Urinary bladder (tissue), 4 donors: ENCODE data around the gene INPP4A. TPM values are rescaled to one million over a fixed set of nuclear protein-coding genes. Genes with fewer than 3 reads are reported as not detected.

Source experiments
- DNase-seq: peaks from one replicate; pipeline ENCODE4 v3.0.0-alpha.2; 2015; ENCODE audit errors: extremely low spot score
- H3K27ac ChIP-seq: one replicate; pipeline ENCODE4 v1.5.1; 2013; ENCODE audit warnings: low read depth, mild to moderate bottlenecking, moderate library complexity
- H3K36me3 ChIP-seq: one replicate; pipeline ENCODE4 v1.6.1; 2013; ENCODE audit warnings: mild to moderate bottlenecking, moderate library complexity; ENCODE audit not compliant: insufficient read depth
- H3K4me1 ChIP-seq: one replicate; pipeline ENCODE4 v1.6.1; 2013; ENCODE audit warnings: mild to moderate bottlenecking, moderate library complexity; ENCODE audit not compliant: insufficient read depth
- H3K4me3 ChIP-seq: one replicate; pipeline ENCODE4 v1.5.1; 2013; ENCODE audit warnings: low read depth, low read length
- WGBS: extraction: QIAGEN DNeasy Blood & Tissue Kit; methylation state at CpG from one replicate; pipeline ENCODE4 v1.1.7; 2013; 5-methylcytosine and 5-hydroxymethylcytosine counted together
- polyA plus RNA-seq: library from polyadenylated mRNA; stranded (reverse); fragments of 200-250 nt; gene quantifications from one replicate; pipeline ENCODE4 v1.2.3, GENCODE V29; 2013
- total RNA-seq: library from RNA; depleted of rRNA; stranded (reverse); fragments of >200 nt; gene quantifications from one replicate; pipeline ENCODE4 v1.2.3, GENCODE V29; 2014
- donor health status: healthy with polysubstance abuse.
- donor health status: healthy.

Gene INPP4A
- total and polyA plus RNA-seq, 2 donors, result 19.2 to 32.6 TPM

DNA sequence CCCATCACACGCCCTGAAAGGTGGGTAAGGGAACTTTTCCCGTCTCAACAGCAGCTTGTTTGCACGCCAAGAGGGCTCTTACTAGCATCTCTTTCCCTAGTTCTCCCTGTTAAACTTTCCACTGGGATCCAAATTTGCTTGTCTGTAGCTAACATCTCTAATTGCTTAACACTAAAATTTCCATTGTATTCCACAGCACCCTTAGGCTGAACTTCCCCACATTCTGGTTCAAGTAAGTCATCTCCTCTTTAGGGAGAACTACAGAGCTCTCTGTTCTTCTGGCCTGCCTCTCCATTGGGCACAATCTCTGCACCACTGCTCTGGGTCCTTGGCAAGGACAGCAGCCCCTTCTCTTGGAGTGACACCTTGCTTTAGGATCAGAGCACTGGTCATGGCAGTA lies 187.7 kb downstream of the INPP4A start:
- DNase-seq, result no peak
- Histone ChIP-seq H3K27ac (no peak overlapping the region), H3K4me3 (no peak overlapping the region), H3K36me3 (no peaks in the 10 kb centered on the region), H3K4me1 (no peaks in the 10 kb centered on the region)
- WGBS, result 89% methylated on average over 3 of the region's 3 CpGs

- Histone ChIP-seq H3K4me1 (no peaks in the 10 kb centered on the region), H3K4me3 (no peak overlapping the region), H3K27ac (no peak overlapping the region), H3K36me3 (peaks cover under 1% of the 10 kb centered on the region)
- 67% methylated on average over 9 of the region's 9 CpGs for whole genome bisulfite sequencing
- no peak for DNase-seq
Measured at GRCh38 chr2:98634406-98635092, 189.9 kb downstream of the INPP4A start.

GRCh38 chr2:98637401-98638147 lies 192.9 kb downstream of the INPP4A start:
- DNase-seq, result no peak
- no peak overlapping the region for H3K4me3 ChIP-seq
- H3K4me1 ChIP-seq, result no peaks in the 10 kb centered on the region
- 81% methylated on average over 10 of the region's 10 CpGs for WGBS
- peaks cover 6% of the 10 kb centered on the region for H3K36me3 ChIP-seq
- no peak overlapping the region for H3K27ac ChIP-seq

- Histone ChIP-seq H3K4me1 (no peaks in the 10 kb centered on the region), H3K36me3 (peaks cover 7% of the 10 kb centered on the region), H3K4me3 (no peak overlapping the region), H3K27ac (no peak overlapping the region)
- 82% methylated on average over 5 of the region's 5 CpGs for WGBS
- no peak for DNase-seq
Measured at GRCh38 chr2:98643496-98644100, 198.9 kb downstream of the INPP4A start.

Other genes starting within 250 kb of the INPP4A start
- gene CNGA3, start 98.4 kb upstream of the INPP4A start, total RNA-seq, result 0.85 TPM
- 0.15 TPM for gene CNGA3, start 98.4 kb upstream of the INPP4A start, polyA plus RNA-seq
- 54.2 TPM for gene COA5, start 163.7 kb downstream of the INPP4A start, total RNA-seq
- gene COA5, start 163.7 kb downstream of the INPP4A start, polyA plus RNA-seq, result 37.3 TPM
- 44.0 TPM for gene UNC50, start 163.7 kb downstream of the INPP4A start, total RNA-seq
- gene UNC50, start 163.7 kb downstream of the INPP4A start, polyA plus RNA-seq, result 47.5 TPM